ENCODE measurements around the gene HOXD11.

HOXD11 gene

GRCh38 chr2:176136374-176137251 is 29.5 kb downstream of the HOXD11 start:
- no peak for DNase-seq

DNA sequence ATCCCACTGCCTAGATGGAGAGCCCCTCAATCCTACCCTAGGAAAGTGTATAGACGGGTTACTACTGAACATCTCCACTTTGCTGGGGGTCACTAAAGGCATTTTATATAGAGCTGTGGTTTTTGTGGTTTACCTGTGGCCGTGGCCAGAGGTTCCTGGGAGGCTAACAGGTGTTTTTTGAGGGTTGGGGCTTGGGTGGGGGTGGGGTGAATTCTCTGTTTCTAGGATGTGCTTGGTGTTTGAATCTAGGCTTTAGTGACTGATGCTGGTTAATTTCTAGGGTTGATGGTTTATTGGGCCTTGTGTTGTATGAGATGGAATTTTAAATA is 30.1 kb downstream of the HOXD11 start:
- no peak for DNase-seq

- no peak for DNase-seq
Observed at GRCh38 chr2:176137906-176138305, 30.8 kb downstream of the HOXD11 start.

- DNase-seq: no peak
Observed at GRCh38 chr2:176138526-176138922, 31.4 kb downstream of the HOXD11 start.

- no peak for DNase-seq
Observed at GRCh38 chr2:176138923-176139660, 32.0 kb downstream of the HOXD11 start.

- no peak for DNase-seq
Observed at GRCh38 chr2:176139661-176140512, 32.8 kb downstream of the HOXD11 start.

DNA sequence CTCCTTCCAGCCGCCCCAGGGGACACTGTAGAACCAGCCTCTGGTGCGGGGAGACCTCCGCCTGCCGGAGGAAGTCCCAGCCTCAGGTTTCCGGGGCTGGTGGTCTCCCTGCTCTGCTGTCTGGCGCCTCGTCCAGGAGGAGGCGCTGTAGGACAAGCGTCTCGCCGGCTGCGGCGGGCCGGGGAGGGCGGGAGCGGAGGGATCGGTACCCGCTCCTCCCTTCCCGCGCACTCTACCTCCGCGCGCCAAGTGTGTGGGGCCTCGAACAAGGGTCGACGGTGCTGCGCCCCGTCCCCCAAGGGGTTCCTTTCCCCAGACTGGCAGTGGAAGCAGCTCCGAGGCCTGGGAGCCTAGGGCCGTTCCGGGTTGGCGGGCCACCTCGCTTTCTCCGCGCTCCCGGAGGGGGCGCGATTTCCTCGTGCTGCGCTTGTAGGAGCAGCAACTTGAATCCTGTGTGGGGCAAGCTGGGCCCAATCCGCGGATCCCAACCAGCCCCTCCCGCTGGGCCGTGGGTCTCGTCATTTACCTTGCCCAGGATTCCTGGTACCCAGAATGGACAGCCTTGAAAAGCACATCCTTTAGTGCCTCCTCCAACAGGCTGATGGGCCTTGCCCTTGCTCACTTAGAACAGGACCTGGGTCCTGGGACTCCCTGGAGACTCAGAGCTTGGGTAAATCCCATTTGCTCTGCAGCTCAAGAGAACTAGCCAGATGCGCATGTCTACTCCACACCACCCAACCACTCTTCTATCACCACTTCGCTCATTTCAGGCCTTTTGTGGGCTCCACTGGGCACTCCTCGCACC is 33.6 kb downstream of the HOXD11 start:
- DNase-seq: no peak

DNA sequence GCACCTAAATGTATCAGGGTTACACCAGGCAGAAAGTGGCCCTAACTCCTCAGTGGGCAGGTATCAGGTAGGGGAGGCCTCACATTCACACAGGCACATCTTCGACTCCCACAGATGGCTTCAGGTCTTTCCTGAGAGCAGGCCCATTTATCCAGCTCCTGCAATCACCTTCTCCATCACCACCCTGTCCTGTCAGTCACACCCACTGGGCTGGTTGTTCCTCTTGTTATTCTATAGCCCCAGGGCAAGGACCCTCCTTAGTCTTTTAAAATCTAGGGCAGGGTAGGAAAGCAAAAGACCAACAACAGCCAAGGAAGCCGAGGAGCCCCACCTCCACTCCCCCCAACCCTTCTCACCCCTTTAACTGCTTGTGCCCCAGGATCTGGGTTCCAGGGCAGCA is 35.2 kb downstream of the HOXD11 start:
- DNase-seq: no peak

DNA sequence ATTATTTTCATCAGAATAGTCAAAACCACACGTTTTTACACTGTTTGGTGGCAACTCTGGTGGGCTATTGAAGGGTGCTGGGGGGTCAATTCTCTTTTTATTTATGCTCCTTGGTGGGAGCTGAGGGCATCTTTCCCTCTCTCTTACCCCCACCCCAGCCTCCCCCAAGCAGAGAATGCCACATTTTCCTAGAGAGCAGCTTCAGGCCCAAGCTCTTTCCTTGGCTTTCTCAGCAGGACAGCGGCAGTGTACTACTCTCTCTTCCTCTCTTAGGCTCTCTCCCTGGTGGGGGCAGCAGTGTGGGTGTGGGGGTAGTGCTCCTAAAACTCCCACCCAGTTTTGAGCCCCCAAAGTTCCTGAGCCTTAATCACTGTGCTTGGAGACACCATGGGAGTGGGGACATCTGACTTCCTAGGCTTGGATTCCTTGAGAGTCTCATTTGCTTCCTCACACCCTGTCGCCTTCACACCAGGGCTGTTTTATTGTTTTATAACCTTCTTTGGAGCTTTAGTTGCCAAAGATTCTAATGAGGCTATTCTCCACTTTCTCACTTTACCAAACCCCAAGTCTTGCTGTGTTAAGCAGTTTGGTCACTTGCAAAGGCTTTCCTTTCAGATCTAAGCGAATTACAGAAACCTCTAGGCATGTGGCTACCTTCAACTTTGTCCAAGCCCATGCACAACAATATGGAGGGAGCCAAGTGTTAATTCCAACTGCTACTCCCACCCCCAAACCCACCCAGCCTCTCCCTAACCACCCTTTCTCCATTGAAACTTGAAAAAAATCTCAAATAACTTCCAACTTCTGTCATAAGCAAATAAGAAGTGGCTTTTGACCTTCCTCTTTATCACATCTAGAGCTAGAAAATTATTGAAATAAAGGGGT is 38.2 kb downstream of the HOXD11 start:
- no peak for DNase-seq

- no peak for DNase-seq
Observed at GRCh38 chr2:176146101-176146500, 39.0 kb downstream of the HOXD11 start.

DNA sequence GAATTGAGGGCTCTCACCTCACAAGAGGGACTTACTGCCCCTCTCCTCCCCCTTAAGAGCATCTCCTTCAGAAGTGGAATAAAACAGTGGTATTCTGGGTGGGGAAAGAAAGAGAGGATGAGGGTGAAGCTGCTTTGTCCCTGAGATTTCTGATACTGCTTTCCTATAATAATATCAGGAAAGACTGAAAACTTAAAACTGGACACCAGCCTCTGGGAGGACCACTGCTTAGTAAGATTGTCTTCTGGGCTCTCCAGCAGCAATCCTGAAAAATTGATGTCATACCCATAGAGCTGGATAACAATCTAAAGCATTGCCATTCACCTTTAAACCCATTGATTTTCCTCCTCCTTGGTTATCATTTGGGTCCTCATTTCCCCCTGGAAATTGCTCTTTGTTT is 39.6 kb downstream of the HOXD11 start:
- no peak for DNase-seq

GRCh38 chr2:176147210-176147799 is 40.2 kb downstream of the HOXD11 start:
- DNase-seq: no peak

- no peak for DNase-seq
Observed at GRCh38 chr2:176147800-176148496, 40.9 kb downstream of the HOXD11 start.

DNA sequence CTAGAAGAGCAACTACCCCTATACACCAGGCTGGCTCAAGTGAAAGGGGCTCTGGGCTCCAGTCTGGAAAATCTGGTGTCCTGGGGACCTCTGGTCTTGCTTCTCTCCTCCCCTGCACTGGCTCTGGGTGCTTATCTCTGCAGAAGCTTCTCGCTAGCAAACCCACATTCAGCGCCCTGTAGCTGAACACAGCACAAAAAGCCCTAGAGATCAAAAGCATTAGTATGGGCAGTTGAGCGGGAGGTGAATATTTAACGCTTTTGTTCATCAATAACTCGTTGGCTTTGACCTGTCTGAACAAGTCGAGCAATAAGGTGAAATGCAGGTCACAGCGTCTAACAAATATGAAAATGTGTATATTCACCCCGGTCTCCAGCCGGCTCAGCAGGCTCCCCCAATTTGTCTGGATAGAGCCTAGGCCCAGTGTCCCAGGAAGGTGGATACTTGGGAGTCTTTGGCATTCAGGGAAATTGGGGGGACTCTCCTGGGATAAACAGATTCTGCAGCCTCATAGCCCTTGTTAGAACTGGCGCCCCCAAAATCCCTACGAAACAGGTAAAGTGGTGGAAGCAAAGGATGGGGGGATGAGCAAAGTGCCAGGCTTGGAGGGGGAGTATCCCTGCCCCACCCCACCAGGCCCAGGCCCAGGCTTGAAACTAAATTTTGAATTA is 41.8 kb downstream of the HOXD11 start:
- DNase-seq: no peak

- no peak for DNase-seq
Observed at GRCh38 chr2:176149481-176149938, 42.4 kb downstream of the HOXD11 start.

DNA sequence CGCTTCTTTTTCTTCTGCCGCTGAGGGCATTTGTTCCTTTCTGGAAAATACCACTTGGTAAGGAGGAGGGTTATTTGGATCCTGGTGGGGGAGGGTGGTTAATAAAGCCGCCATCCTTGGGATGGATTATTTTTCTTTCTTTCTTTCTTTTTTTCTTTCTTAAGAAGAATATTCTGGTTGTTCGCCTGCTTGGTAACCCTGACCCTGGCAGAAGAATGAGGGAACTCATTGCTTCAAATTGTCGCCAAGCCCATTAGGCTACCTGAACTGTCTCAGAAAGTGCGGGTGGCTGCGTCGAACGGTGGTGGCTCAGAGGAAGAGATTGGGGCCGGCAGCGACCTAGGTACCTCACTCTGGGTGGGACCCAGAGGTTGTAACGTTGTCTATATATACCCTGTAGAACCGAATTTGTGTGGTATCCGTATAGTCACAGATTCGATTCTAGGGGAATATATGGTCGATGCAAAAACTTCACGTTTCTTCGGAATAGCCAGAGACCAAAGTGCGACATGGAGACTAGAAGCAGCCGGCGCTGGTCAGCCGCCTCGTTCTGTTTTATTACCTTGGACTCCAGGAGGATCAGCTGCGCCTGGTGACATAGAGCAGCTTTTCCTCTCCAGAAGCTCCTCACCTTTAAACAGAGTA is 43.0 kb downstream of the HOXD11 start:
- DNase-seq: no peak

- DNase-seq: no peak
Observed at GRCh38 chr2:176150584-176151441, 43.7 kb downstream of the HOXD11 start.

Data from cerebellar nuclear complex (tissue), 1 donor.